Measurements from ENCODE around the gene TXLNB.

- TF ChIP-seq ATF3 (IDR thresholded peaks at IDR 0.05) (no peak), REST (IDR thresholded peaks at IDR 0.05) (no peak), RAD21 (IDR thresholded peaks at IDR 0.05) (no peak), HNF4A (conservative IDR thresholded peaks at IDR 0.05) (no peak)
- TF ChIP-seq, protein P1, sequence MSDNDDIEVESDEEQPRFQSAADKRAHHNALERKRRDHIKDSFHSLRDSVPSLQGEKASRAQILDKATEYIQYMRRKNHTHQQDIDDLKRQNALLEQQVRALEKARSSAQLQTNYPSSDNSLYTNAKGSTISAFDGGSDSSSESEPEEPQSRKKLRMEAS (IDR thresholded peaks at IDR 0.05): no peak
- TF ChIP-seq, protein P2, sequence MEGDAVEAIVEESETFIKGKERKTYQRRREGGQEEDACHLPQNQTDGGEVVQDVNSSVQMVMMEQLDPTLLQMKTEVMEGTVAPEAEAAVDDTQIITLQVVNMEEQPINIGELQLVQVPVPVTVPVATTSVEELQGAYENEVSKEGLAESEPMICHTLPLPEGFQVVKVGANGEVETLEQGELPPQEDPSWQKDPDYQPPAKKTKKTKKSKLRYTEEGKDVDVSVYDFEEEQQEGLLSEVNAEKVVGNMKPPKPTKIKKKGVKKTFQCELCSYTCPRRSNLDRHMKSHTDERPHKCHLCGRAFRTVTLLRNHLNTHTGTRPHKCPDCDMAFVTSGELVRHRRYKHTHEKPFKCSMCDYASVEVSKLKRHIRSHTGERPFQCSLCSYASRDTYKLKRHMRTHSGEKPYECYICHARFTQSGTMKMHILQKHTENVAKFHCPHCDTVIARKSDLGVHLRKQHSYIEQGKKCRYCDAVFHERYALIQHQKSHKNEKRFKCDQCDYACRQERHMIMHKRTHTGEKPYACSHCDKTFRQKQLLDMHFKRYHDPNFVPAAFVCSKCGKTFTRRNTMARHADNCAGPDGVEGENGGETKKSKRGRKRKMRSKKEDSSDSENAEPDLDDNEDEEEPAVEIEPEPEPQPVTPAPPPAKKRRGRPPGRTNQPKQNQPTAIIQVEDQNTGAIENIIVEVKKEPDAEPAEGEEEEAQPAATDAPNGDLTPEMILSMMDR (IDR thresholded peaks at IDR 0.05; ENCODE audit: low read depth, low read length, missing input control): no peak
Observed at GRCh38 chr6:139288496-139289040, 3.2 kb downstream of the TXLNB start.

All from liver (tissue), 3 donors.